Transverse colon (tissue), 4 donors: Measurements from ENCODE around the gene GP2.

Source experiments
- EP300 ChIP-seq: sonication (generic); formaldehyde crosslinking; IDR thresholded peaks from one replicate; pipeline ENCODE4 v1.6.1; 2017; ENCODE audit warnings: antibody characterized with exemption, low read depth
- POLR2A ChIP-seq: fragments of 450-650 bp; IDR thresholded peaks from one replicate; pipeline ENCODE4 v1.6.1; 2016; ENCODE audit warnings: antibody characterized with exemption, mild to moderate bottlenecking, moderate library complexity
- POLR2AphosphoS5 ChIP-seq, 3 donors: sonication (generic); formaldehyde crosslinking; IDR thresholded peaks; one replicate each; pipeline ENCODE4 v1.6.1; 2016; ENCODE audit warnings: antibody characterized with exemption in 3 of 3
- TF ChIP-seq, protein P1 (sequence below), 5 experiments: fragments of 200-600 bp in 3 of 5; fragments of 450-650 bp in 2 of 5; sonication (generic) in 3 of 5; IDR thresholded peaks; 1 replicate in 2 of 5; 2 replicates in 3 of 5; pipeline ENCODE4 v1.5.1; 2016 to 2017; ENCODE audit warnings: antibody characterized with exemption in 5 of 5, inconsistent platforms in 3 of 5, mild to moderate bottlenecking in 2 of 5, moderate library complexity in 1 of 5

- TF ChIP-seq, protein P1, sequence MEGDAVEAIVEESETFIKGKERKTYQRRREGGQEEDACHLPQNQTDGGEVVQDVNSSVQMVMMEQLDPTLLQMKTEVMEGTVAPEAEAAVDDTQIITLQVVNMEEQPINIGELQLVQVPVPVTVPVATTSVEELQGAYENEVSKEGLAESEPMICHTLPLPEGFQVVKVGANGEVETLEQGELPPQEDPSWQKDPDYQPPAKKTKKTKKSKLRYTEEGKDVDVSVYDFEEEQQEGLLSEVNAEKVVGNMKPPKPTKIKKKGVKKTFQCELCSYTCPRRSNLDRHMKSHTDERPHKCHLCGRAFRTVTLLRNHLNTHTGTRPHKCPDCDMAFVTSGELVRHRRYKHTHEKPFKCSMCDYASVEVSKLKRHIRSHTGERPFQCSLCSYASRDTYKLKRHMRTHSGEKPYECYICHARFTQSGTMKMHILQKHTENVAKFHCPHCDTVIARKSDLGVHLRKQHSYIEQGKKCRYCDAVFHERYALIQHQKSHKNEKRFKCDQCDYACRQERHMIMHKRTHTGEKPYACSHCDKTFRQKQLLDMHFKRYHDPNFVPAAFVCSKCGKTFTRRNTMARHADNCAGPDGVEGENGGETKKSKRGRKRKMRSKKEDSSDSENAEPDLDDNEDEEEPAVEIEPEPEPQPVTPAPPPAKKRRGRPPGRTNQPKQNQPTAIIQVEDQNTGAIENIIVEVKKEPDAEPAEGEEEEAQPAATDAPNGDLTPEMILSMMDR (IDR thresholded peaks at IDR 0.05): no peak
- no peak for TF ChIP-seq POLR2A
- no peak for TF ChIP-seq EP300
- no peak for TF ChIP-seq POLR2AphosphoS5 (IDR thresholded peaks at IDR 0.05)
These were observed 19.5 kb downstream of the GP2 start for GRCh38 chr16:20307791-20308190.
